ENCODE data around the gene DGKA.

- TF ChIP-seq POLR2AphosphoS5 (IDR thresholded peaks at IDR 0.05; ENCODE audit: low read depth), result peak; percentile 49
- TF ChIP-seq SPI1 (IDR thresholded peaks at IDR 0.05; ENCODE audit: borderline replicate concordance, low read depth), result no peak
- peak; percentile 19 for TF ChIP-seq CTCF (IDR thresholded peaks at IDR 0.05; ENCODE audit: insufficient read depth, low read length)
- TF ChIP-seq REST (IDR thresholded peaks at IDR 0.05; ENCODE audit: insufficient replicate concordance, low read depth), result peak; percentile 19
- peak; percentile 82 for TF ChIP-seq GABPA (IDR thresholded peaks at IDR 0.05; ENCODE audit: low read depth)
Observed at GRCh38 chr12:55926738-55927587, 4.0 kb upstream of the DGKA start.
